Osteoblast (primary cell): ENCODE measurements around the gene DNAH17. TPM values are rescaled to one million over a fixed set of nuclear protein-coding genes. Genes with fewer than 3 reads are reported as not detected.
A peak's percentile ranks its signal among the peaks of the same experiment; 100 is the strongest.

ENCODE experiments used
- DNase-seq: peaks from one replicate; pipeline ENCODE4 v3.0.0; 2011; ENCODE audit warnings: low spot score, mixed read lengths; ENCODE audit not compliant: insufficient read length; ENCODE audit errors: missing footprints
- H2AFZ ChIP-seq: 2 replicates; pipeline ENCODE4 v1.6.0; 2011; ENCODE audit warnings: mild to moderate bottlenecking, low read length
- H3K27ac ChIP-seq: 2 replicates; pipeline ENCODE4 v1.5.1; 2011; ENCODE audit warnings: mild to moderate bottlenecking, low read depth, low read length, moderate library complexity
- H3K27me3 ChIP-seq: 2 replicates; pipeline ENCODE4 v1.6.0; 2012; ENCODE audit warnings: mild to moderate bottlenecking, control low read depth, inconsistent platforms, low read length, moderate library complexity; ENCODE audit not compliant: insufficient read depth
- H3K36me3 ChIP-seq: 2 replicates; pipeline ENCODE4 v1.5.1; 2011; ENCODE audit warnings: mild to moderate bottlenecking, low read length, control low read depth, moderate library complexity; ENCODE audit not compliant: insufficient read depth
- H3K4me1 ChIP-seq: 2 replicates; pipeline ENCODE4 v1.5.1; 2011; ENCODE audit warnings: mild to moderate bottlenecking, low read length, control low read depth, moderate library complexity; ENCODE audit not compliant: insufficient read depth
- H3K4me2 ChIP-seq: 2 replicates; pipeline ENCODE4 v1.6.0; 2011; ENCODE audit warnings: mild to moderate bottlenecking, low read length; ENCODE audit not compliant: insufficient read depth
- H3K4me3 ChIP-seq: fragments of 200-600 bp; sonication (generic); 3 replicates; pipeline ENCODE4 v1.5.1; 2012; ENCODE audit warnings: mild to moderate bottlenecking, low read length, inconsistent platforms; ENCODE audit not compliant: insufficient read depth
- H3K79me2 ChIP-seq: 2 replicates; pipeline ENCODE4 v1.6.0; 2012; ENCODE audit warnings: mild to moderate bottlenecking, low read length, control low read depth, inconsistent platforms; ENCODE audit not compliant: insufficient read depth
- H3K9me3 ChIP-seq: 2 replicates; pipeline ENCODE4 v1.5.1; 2011; ENCODE audit warnings: low read depth, low read length, control low read depth
- H4K20me1 ChIP-seq: 2 replicates; pipeline ENCODE4 v1.6.0; 2012; ENCODE audit warnings: mild to moderate bottlenecking, low read length, control low read depth; ENCODE audit not compliant: insufficient read depth
- CTCF ChIP-seq: IDR thresholded peaks from 2 replicates; pipeline ENCODE4 v1.5.1; 2011; ENCODE audit warnings: mild to moderate bottlenecking, low read depth, low read length, moderate library complexity; ENCODE audit errors: extremely low read depth
- total RNA-seq: library from RNA; depleted of rRNA; stranded (reverse); fragments of >200 nt; gene quantifications from 2 replicates; pipeline ENCODE4 v1.2.3, GENCODE V29; 2012

Gene DNAH17
- total RNA-seq, 1 donor: under 0.01 TPM

- no peak overlapping the region for H3K4me3 ChIP-seq
- no peak for TF ChIP-seq CTCF
- no peaks in the 10 kb centered on the region for H3K79me2 ChIP-seq
- no peak overlapping the region for H3K27ac ChIP-seq
- no peak overlapping the region for H2AFZ ChIP-seq
- H4K20me1 ChIP-seq: no peaks in the 10 kb centered on the region
- no peaks in the 10 kb centered on the region for H3K4me1 ChIP-seq
- H3K9me3 ChIP-seq: no peaks in the 10 kb centered on the region
- peak; percentile 69 for DNase-seq
- no peaks in the 10 kb centered on the region for H3K36me3 ChIP-seq
- H3K4me2 ChIP-seq: no peak overlapping the region
- peaks cover 8% of the 10 kb centered on the region for H3K27me3 ChIP-seq
These were observed 117.5 kb downstream of the DNAH17 start for GRCh38 chr17:78459696-78460095.

- no peak for TF ChIP-seq CTCF
- peaks cover 6% of the 10 kb centered on the region for H3K27me3 ChIP-seq
- H2AFZ ChIP-seq: no peak overlapping the region
- H3K4me3 ChIP-seq: no peak overlapping the region
- H3K4me2 ChIP-seq: no peak overlapping the region
- H3K79me2 ChIP-seq: no peaks in the 10 kb centered on the region
- H3K27ac ChIP-seq: no peak overlapping the region
- no peaks in the 10 kb centered on the region for H3K9me3 ChIP-seq
- no peaks in the 10 kb centered on the region for H4K20me1 ChIP-seq
- no peaks in the 10 kb centered on the region for H3K36me3 ChIP-seq
- H3K4me1 ChIP-seq: no peaks in the 10 kb centered on the region
- DNase-seq: peak; percentile 73
These were observed 118.4 kb downstream of the DNAH17 start for GRCh38 chr17:78458736-78459335.

GRCh38 chr17:78458091-78458490 is 119.1 kb downstream of the DNAH17 start:
- H3K27ac ChIP-seq: no peak overlapping the region
- peak; percentile 87 for DNase-seq

GRCh38 chr17:78454346-78454745 is 122.8 kb downstream of the DNAH17 start:
- H2AFZ ChIP-seq: no peak overlapping the region
- TF ChIP-seq CTCF: no peak

More at GRCh38 chr17:78458091-78458490, 119.1 kb downstream of the DNAH17 start:
- Histone ChIP-seq H3K27me3 (peaks cover 6% of the 10 kb centered on the region), H2AFZ (no peak overlapping the region), H3K4me2 (no peak overlapping the region), H3K36me3 (no peaks in the 10 kb centered on the region), H3K9me3 (no peaks in the 10 kb centered on the region), H4K20me1 (no peaks in the 10 kb centered on the region), H3K4me3 (no peak overlapping the region), H3K4me1 (no peaks in the 10 kb centered on the region), H3K79me2 (no peaks in the 10 kb centered on the region)
- no peak for TF ChIP-seq CTCF

More at GRCh38 chr17:78454346-78454745, 122.8 kb downstream of the DNAH17 start:
- Histone ChIP-seq H3K9me3 (no peaks in the 10 kb centered on the region), H3K79me2 (no peaks in the 10 kb centered on the region), H3K27me3 (peaks cover 6% of the 10 kb centered on the region), H3K4me3 (no peak overlapping the region), H3K27ac (no peak overlapping the region), H3K4me1 (no peaks in the 10 kb centered on the region), H3K4me2 (no peak overlapping the region), H4K20me1 (no peaks in the 10 kb centered on the region), H3K36me3 (no peaks in the 10 kb centered on the region)
- DNase-seq: peak; percentile 54
